Hematopoietic multipotent progenitor cell treated with erythropoietin and hydrocortisone succinate and interleukin-3 and kit ligand, for 17 days (in vitro differentiated cells): ENCODE measurements around the gene BTBD3.

Experiments used
- DNase-seq: peaks from one replicate; pipeline ENCODE4 v3.0.0-alpha.2; 2015; ENCODE audit warnings: low spot score

The BTBD3 gene

GRCh38 chr20:11918391-11918845, 725 bp downstream of the BTBD3 start:
- DNase-seq: no peak

- DNase-seq: no peak
These were observed 1.3 kb downstream of the BTBD3 start for GRCh38 chr20:11918981-11919380.

- DNase-seq: no peak
These were observed 1.9 kb downstream of the BTBD3 start for GRCh38 chr20:11919581-11919980.

GRCh38 chr20:11920083-11920482, 2.4 kb downstream of the BTBD3 start:
- no peak for DNase-seq

GRCh38 chr20:11921321-11921720, 3.6 kb downstream of the BTBD3 start:
- no peak for DNase-seq

- DNase-seq: no peak
These were observed 4.9 kb downstream of the BTBD3 start for GRCh38 chr20:11922561-11922960.

GRCh38 chr20:11924923-11925322, 7.2 kb downstream of the BTBD3 start:
- no peak for DNase-seq

GRCh38 chr20:11926292-11926998, 8.8 kb downstream of the BTBD3 start:
- DNase-seq: no peak

GRCh38 chr20:11929947-11930346, 12.3 kb downstream of the BTBD3 start:
- DNase-seq: no peak

- DNase-seq: no peak
These were observed 17.8 kb downstream of the BTBD3 start for GRCh38 chr20:11935212-11936154.

GRCh38 chr20:11936157-11936556, 18.5 kb downstream of the BTBD3 start:
- DNase-seq: no peak

- DNase-seq: no peak
These were observed 19.5 kb downstream of the BTBD3 start for GRCh38 chr20:11937230-11937629.

GRCh38 chr20:11941593-11942246, 24.0 kb downstream of the BTBD3 start:
- DNase-seq: no peak

GRCh38 chr20:11943778-11944177, 26.1 kb downstream of the BTBD3 start:
- DNase-seq: no peak

GRCh38 chr20:11948806-11949205, 31.1 kb downstream of the BTBD3 start:
- no peak for DNase-seq

- no peak for DNase-seq
These were observed 32.0 kb downstream of the BTBD3 start for GRCh38 chr20:11949711-11950110.

GRCh38 chr20:11951696-11952095, 34.0 kb downstream of the BTBD3 start:
- no peak for DNase-seq

- DNase-seq: no peak
These were observed 34.9 kb downstream of the BTBD3 start for GRCh38 chr20:11952639-11953038.

- no peak for DNase-seq
These were observed 40.2 kb downstream of the BTBD3 start for GRCh38 chr20:11957911-11958310.

- no peak for DNase-seq
These were observed 41.2 kb downstream of the BTBD3 start for GRCh38 chr20:11958855-11959254.

GRCh38 chr20:11965602-11966001, 47.9 kb downstream of the BTBD3 start:
- no peak for DNase-seq

- no peak for DNase-seq
These were observed 48.5 kb downstream of the BTBD3 start for GRCh38 chr20:11966186-11966585.
